HepG2 (cell line): ENCODE results near the gene CMTM1. TPM values are rescaled to one million over a fixed set of nuclear protein-coding genes. Genes with fewer than 3 reads are reported as not detected.

Experiments
- ARID5B ChIP-seq: IDR thresholded peaks from 2 replicates; pipeline ENCODE4 v1.4.0; 2020; ENCODE audit warnings: mild to moderate bottlenecking, missing genetic modification reagents
- BCL3 ChIP-seq: sonication (generic); formaldehyde crosslinking; IDR thresholded peaks from 2 replicates; pipeline ENCODE4 v1.5.1; 2020; ENCODE audit warnings: mild to moderate bottlenecking, missing genetic modification reagents, moderate library complexity
- CBX5 ChIP-seq: sonication (generic); formaldehyde crosslinking; IDR thresholded peaks from 2 replicates; pipeline ENCODE4 v1.4.0; 2020; ENCODE audit warnings: missing genetic modification reagents, borderline replicate concordance
- CHD4 ChIP-seq: fragments of 200-600 bp; sonication (generic); IDR thresholded peaks from 2 replicates; pipeline ENCODE4 v1.7.0; 2017; ENCODE audit warnings: mild to moderate bottlenecking, low read length, borderline replicate concordance
- IKZF5 ChIP-seq: IDR thresholded peaks from 2 replicates; pipeline ENCODE4 v1.6.1; 2018; ENCODE audit warnings: missing genetic modification reagents, mild to moderate bottlenecking, missing compliant biosample characterization
- MBD4 ChIP-seq: IDR thresholded peaks from 2 replicates; pipeline ENCODE4 v1.6.1; 2012; ENCODE audit warnings: low read length, inconsistent platforms, borderline replicate concordance
- NONO ChIP-seq, 2 experiments: fragments of 450-650 bp in 1 of 2; sonication (generic) in 1 of 2; formaldehyde crosslinking in 1 of 2; IDR thresholded peaks in 1 of 2; conservative IDR thresholded peaks in 1 of 2; 2 replicates each; pipeline versions ENCODE4 v1.6.1 to v1.8.0; 2017 to 2022; ENCODE audit warnings: mild to moderate bottlenecking in 1 of 2, missing genetic modification reagents in 1 of 2, moderate library complexity in 1 of 2
- WIZ ChIP-seq: sonication (generic); formaldehyde crosslinking; IDR thresholded peaks from 2 replicates; pipeline ENCODE4 v1.5.1; 2020; ENCODE audit warnings: mild to moderate bottlenecking, missing genetic modification reagents
- ZBTB25 ChIP-seq: IDR thresholded peaks from 2 replicates; pipeline ENCODE4 v1.6.1; 2018; ENCODE audit warnings: missing genetic modification reagents
- ZBTB37 ChIP-seq: sonication (generic); formaldehyde crosslinking; IDR thresholded peaks from 2 replicates; pipeline ENCODE4 v1.4.0; 2020; ENCODE audit warnings: mild to moderate bottlenecking, missing genetic modification reagents
- ZNF451 ChIP-seq: sonication (generic); formaldehyde crosslinking; IDR thresholded peaks from 2 replicates; pipeline ENCODE4 v1.5.0; 2020; ENCODE audit warnings: mild to moderate bottlenecking, missing genetic modification reagents
- polyA plus RNA-seq, 8 experiments: library from polyadenylated mRNA; depleted of rRNA in 3 of 8; stranded (reverse) in 7 of 8; unstranded in 1 of 8; fragments of >200 nt; fragmentation: Illumina TruSeq in 4 of 8; extraction: Trizol in 4 of 8; gene quantifications; 2 replicates each; pipeline versions ENCODE4 v1.2.1 to v1.2.3, GENCODE V29; 2011 to 2016; ENCODE audit warnings: low read depth in 4 of 8, missing spikeins in 1 of 8, mixed read lengths in 1 of 8; ENCODE audit not compliant: insufficient read depth in 1 of 8
- total RNA-seq, 5 experiments: library from RNA; depleted of rRNA; stranded (reverse); fragments of >200 nt; fragmentation: Illumina TruSeq; extraction: Trizol; gene quantifications; 2 replicates each; pipeline ENCODE4 v1.2.3, GENCODE V29; 2016; ENCODE audit warnings: low read depth in 1 of 5

The CMTM1 gene
- total and polyA plus RNA-seq, 2 of the 13 experiments (the other 11 are each of a cell fraction or from before 2014, with no cell fraction given): 1.7 to 2.9 TPM

- no peak for TF ChIP-seq CHD4
- peak; percentile 71; the same call in 1 of the 2 replicates for TF ChIP-seq CBX5 (CRISPR knock-in tag)
- TF ChIP-seq ZNF451: peak; percentile 28; the same call in 1 of the 2 replicates
- TF ChIP-seq MBD4: no peak
- peak; percentile 91 for TF ChIP-seq IKZF5 (CRISPR knock-in tag)
- 0 out of 2 replicates have a peak, but pooled peaks have one; percentile 58 for TF ChIP-seq BCL3 (CRISPR knock-in tag)
- TF ChIP-seq WIZ (CRISPR knock-in tag): peak; percentile 33; the same call in 1 of the 2 replicates
- peak; percentile 74; the same call in 1 of the 2 replicates for TF ChIP-seq ZBTB25 (CRISPR knock-in tag)
- TF ChIP-seq NONO (IDR thresholded peaks at IDR 0.05): no peak
- TF ChIP-seq NONO (CRISPR knock-in tag; conservative IDR thresholded peaks at IDR 0.05): peak; percentile 95
- TF ChIP-seq ARID5B (CRISPR knock-in tag): peak; percentile 92
- TF ChIP-seq ZBTB37 (CRISPR knock-in tag): peak; percentile 95
Observed at GRCh38 chr16:66516808-66517585, 49.2 kb upstream of the CMTM1 start (continued).
